Measurements from ENCODE around the gene CA10.

CA10 gene

GRCh38 chr17:51598824-51599223, 559.7 kb downstream of the CA10 start:
- no peak overlapping the region for H3K4me3 ChIP-seq (ENCODE audit: insufficient read depth, low read length, poor library complexity, severe bottlenecking)
- no peaks in the 10 kb centered on the region for H3K9me3 ChIP-seq (ENCODE audit: insufficient read depth, low read length)
- H3K27me3 ChIP-seq (ENCODE audit: low read length), result no peaks in the 10 kb centered on the region
- H3K9me2 ChIP-seq (replicated peaks; ENCODE audit: insufficient read depth, low read length), result no peaks in the 10 kb centered on the region
- no peaks in the 10 kb centered on the region for H4K20me1 ChIP-seq (ENCODE audit: low read depth, low read length)
- no peak overlapping the region for H2AFZ ChIP-seq (ENCODE audit: low read depth, low read length, severe bottlenecking)
- no peaks in the 10 kb centered on the region for H3K36me3 ChIP-seq (ENCODE audit: low read length)
- H3K9ac ChIP-seq (ENCODE audit: low read length), result no peak overlapping the region
- H3F3A ChIP-seq (ENCODE audit: insufficient read depth), result no peaks in the 10 kb centered on the region
- H3K27ac ChIP-seq (ENCODE audit: low read depth, low read length), result no peak overlapping the region
- TF ChIP-seq CTCF (IDR thresholded peaks at IDR 0.05; ENCODE audit: insufficient read depth, low read length, poor library complexity, severe bottlenecking) (no peak), EZH2phosphoT487 (conservative IDR thresholded peaks at IDR 0.05; ENCODE audit: low read length) (no peak)
- no peak overlapping the region for H3K4me2 ChIP-seq (ENCODE audit: low read depth, low read length, poor library complexity, severe bottlenecking)
- no peaks in the 10 kb centered on the region for H3K79me2 ChIP-seq (ENCODE audit: insufficient read depth, low read length)

- Histone ChIP-seq H3K9me3 (ENCODE audit: insufficient read depth, low read length) (no peaks in the 10 kb centered on the region), H3K9me2 (replicated peaks; ENCODE audit: insufficient read depth, low read length) (no peaks in the 10 kb centered on the region), H4K20me1 (ENCODE audit: low read depth, low read length) (no peaks in the 10 kb centered on the region), H3K4me3 (ENCODE audit: insufficient read depth, low read length, poor library complexity, severe bottlenecking) (no peak overlapping the region), H3K27ac (ENCODE audit: low read depth, low read length) (no peak overlapping the region), H3K36me3 (ENCODE audit: low read length) (no peaks in the 10 kb centered on the region), H3K27me3 (ENCODE audit: low read length) (no peaks in the 10 kb centered on the region), H3F3A (ENCODE audit: insufficient read depth) (no peaks in the 10 kb centered on the region), H2AFZ (ENCODE audit: low read depth, low read length, severe bottlenecking) (no peak overlapping the region), H3K79me2 (ENCODE audit: insufficient read depth, low read length) (no peaks in the 10 kb centered on the region), H3K9ac (ENCODE audit: low read length) (no peak overlapping the region), H3K4me2 (ENCODE audit: low read depth, low read length, poor library complexity, severe bottlenecking) (no peak overlapping the region)
- no peak for TF ChIP-seq EZH2phosphoT487 (conservative IDR thresholded peaks at IDR 0.05; ENCODE audit: low read length)
- no peak for TF ChIP-seq CTCF (IDR thresholded peaks at IDR 0.05; ENCODE audit: insufficient read depth, low read length, poor library complexity, severe bottlenecking)
Observed at GRCh38 chr17:51597345-51597744, 561.2 kb downstream of the CA10 start.

GRCh38 chr17:51595826-51596398, 562.6 kb downstream of the CA10 start:
- Histone ChIP-seq H3K4me2 (ENCODE audit: low read depth, low read length, poor library complexity, severe bottlenecking) (no peak overlapping the region), H3K4me3 (ENCODE audit: insufficient read depth, low read length, poor library complexity, severe bottlenecking) (no peak overlapping the region), H3K9me3 (ENCODE audit: insufficient read depth, low read length) (no peaks in the 10 kb centered on the region), H3K9ac (ENCODE audit: low read length) (no peak overlapping the region), H2AFZ (ENCODE audit: low read depth, low read length, severe bottlenecking) (no peak overlapping the region), H3K27ac (ENCODE audit: low read depth, low read length) (no peak overlapping the region), H3F3A (ENCODE audit: insufficient read depth) (no peaks in the 10 kb centered on the region), H4K20me1 (ENCODE audit: low read depth, low read length) (no peaks in the 10 kb centered on the region), H3K36me3 (ENCODE audit: low read length) (no peaks in the 10 kb centered on the region), H3K79me2 (ENCODE audit: insufficient read depth, low read length) (no peaks in the 10 kb centered on the region), H3K27me3 (ENCODE audit: low read length) (no peaks in the 10 kb centered on the region), H3K9me2 (replicated peaks; ENCODE audit: insufficient read depth, low read length) (no peaks in the 10 kb centered on the region)
- TF ChIP-seq CTCF (IDR thresholded peaks at IDR 0.05; ENCODE audit: insufficient read depth, low read length, poor library complexity, severe bottlenecking), result no peak
- TF ChIP-seq EZH2phosphoT487 (conservative IDR thresholded peaks at IDR 0.05; ENCODE audit: low read length), result no peak

Measured in SU-DHL-6 (cell line).